Measurements from ENCODE around the gene DIP2C.

The DIP2C gene

DNA sequence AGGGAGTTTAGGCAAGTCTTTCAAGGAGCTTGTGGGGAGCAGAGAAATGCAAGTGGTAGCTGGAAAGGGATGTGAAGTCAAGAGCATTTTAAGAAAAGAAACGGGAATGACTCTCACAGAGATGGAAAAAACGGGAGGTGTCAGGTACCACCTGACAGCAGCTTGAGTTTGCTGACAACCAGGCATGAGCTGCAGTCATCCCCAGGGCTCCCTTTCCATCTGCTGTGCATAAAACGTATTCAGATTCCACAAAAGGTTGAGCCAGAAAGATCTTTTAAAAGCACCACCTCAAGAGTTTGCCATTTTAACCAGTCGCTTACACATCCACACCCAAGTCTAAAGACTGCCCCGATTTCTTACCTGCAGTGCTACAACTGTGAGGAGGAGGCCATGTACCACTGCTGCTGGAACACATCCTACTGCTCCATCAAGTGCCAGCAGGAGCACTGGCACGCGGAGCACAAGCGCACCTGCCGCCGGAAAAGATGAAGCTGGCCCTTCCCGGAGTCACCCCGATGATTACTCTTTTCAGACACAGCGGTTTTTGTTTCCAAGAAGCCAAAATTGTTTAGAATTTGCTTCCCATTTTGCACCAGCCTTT, 437.4 kb downstream of the DIP2C start:
- no peak for DNase-seq

GRCh38 chr10:248307-248706, 441.2 kb downstream of the DIP2C start:
- no peak for DNase-seq

DNA sequence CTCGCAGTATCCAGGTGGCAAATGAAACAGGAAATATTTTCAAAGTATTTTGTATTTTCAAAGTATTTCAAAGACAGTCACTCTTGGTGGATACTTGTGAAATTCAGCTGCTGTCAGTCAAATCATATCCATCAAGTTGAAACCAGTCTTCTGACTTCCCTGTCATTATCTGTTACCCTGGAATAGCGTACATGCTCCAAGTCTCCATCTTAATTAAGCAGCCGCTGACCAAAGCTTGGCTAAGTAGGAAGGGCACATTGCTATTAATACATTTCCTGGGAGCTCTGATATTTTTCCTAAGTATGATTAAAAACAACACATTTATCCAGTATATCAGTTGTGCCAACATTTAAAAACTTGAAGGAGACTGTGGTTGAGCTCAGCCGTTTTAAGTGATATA, 442.0 kb downstream of the DIP2C start:
- DNase-seq: no peak

GRCh38 chr10:246431-246830, 443.0 kb downstream of the DIP2C start:
- DNase-seq: no peak

- no peak for DNase-seq
Measured at GRCh38 chr10:244227-244626, 445.2 kb downstream of the DIP2C start.

DNA sequence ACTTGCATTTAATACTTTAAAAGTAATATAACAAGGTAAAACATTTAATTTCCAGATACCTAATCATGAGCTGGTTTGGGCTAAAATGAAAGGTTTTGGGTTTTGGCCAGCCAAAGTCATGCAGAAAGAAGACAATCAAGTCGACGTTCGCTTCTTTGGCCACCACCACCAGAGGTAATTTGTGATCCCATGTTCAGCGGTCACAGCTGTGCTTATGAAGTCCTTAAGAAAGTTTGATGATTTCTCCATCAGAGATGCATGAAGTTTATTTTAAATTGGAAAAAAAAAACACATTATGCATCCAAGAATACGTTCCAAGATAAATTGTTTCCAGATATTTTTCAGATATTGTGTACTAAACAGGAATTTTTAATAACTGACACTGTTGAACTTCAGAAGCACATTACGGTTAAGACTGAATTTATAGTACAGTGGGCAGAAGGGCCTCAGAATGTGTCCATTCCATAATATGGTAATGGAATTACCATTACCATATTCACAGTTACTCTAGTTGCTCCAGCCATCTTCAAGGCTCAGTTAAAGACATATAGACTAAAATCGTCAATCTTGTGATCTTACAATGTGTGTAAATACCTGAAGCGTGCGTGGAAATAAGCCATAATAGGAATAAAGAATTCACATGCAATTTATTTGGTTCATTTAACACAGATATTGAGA, 447.4 kb downstream of the DIP2C start:
- no peak for DNase-seq

DNA sequence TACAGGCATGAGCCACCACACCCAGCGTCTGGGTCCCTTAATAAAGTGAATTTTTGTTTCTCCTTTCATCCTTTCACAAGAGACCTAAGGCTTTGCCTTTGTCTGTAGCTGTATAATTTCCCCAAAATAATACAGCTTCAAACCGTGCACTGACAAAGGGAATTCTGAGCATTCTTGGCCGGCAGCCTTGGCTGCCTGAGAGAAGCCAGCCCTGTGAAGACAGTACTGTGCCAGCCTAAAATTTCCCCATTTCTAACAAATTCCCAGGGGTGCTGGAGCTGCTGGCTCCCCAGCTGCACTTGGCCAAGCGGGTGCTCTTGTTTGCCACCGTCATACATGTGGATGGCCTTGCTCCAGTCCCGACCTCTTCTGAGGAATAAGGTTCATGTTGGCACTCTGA, 448.0 kb downstream of the DIP2C start:
- DNase-seq: no peak

- DNase-seq: no peak
Measured at GRCh38 chr10:239109-239508, 450.4 kb downstream of the DIP2C start.

GRCh38 chr10:235915-236314, 453.6 kb downstream of the DIP2C start:
- DNase-seq: no peak

DNA sequence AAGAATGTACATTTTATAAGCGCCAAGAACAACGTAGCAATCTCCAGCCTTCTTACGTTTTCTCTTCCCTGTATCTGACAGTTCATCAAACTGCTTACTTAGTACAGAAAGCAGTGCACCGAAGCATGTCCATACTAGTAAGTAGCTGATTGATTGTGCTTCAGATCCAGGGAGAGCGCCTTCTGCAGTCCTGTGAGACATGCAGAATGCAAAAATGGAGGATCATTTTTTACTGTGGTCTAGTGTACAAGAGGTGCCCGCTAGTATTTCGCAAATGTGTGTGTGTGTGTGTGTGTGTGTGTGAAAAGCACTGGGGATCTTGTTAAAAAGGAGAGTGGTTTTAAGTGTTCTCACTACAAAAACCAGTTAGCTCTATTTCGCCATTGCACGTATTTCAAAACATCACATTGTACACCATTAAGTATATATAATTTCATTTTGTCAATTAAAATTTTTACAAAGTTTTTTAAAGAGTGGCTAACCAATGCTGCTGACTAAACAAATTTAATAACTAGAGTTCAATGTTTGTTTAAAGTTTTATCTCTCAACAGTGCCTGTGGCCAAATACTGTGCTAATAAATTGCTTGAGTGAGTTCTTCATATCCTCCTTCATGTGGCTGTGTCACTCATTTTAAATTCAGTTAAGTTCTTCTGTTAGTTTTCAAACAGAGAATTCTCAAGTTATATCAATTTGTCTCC, 454.6 kb downstream of the DIP2C start:
- DNase-seq: no peak

- DNase-seq: no peak
Measured at GRCh38 chr10:232878-233277, 456.6 kb downstream of the DIP2C start.

- DNase-seq: no peak
Measured at GRCh38 chr10:232061-232460, 457.4 kb downstream of the DIP2C start.

GRCh38 chr10:230758-231157, 458.7 kb downstream of the DIP2C start:
- DNase-seq: peak; percentile 10

DNA sequence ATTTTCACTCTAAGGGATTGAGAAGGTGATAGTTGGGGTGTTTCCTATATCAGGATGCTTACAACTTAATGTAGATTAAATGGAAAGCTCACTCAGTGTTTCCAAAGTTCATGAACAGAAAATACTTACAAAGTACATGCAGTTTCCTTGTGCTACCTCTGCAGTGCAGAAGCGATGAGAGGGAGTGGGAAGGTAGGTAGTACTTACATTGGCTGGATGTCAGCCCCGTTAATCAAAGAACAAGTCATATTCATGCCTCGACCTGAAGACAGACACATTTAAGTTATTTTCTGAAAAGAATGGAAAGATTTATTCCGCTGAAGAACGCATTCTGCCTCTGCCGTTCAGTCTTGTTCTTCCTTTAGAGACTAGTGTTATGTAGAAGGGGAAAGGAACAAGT, 461.1 kb downstream of the DIP2C start:
- DNase-seq: no peak

DNA sequence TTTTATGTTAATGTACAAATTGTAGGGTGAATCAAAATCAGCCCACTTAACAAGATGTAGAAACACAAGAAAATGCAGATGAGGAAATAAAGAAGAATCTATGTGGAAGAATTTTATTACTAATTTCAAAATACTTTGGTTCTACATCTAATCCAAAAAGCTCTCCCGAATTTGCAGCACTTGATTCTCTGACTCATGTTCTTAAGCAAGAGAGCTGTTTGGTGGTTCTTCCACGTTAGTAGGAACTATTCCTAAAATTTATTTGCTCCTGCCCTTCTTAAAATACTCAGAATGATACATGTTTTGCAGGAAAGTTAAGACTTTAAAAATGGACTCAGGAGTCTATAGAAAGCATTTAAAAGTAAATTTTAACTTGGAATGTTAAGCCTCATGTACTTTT, 462.5 kb downstream of the DIP2C start:
- DNase-seq: peak; percentile 13

- no peak for DNase-seq
Measured at GRCh38 chr10:226018-226417, 463.4 kb downstream of the DIP2C start.

DNA sequence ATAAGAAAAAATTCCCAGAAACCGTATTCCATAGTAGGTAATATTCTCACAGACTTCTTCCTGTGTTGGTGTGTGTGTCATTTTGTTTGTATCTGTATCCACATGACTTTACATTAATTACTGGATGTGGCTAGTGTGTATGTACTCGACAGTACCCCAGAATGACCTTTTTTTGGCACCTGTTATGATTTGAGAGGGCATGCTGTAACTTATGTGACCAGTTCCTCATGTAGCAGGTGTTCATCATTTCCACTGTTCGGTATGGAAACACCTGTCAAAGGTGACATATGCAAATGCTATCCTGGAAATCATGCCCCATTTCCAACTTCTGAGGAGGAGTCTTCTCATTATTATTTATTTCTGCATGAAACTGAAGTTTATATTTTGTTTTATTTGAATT, 464.9 kb downstream of the DIP2C start:
- DNase-seq: no peak
